WTC11 (cell line): Measurements from ENCODE around the gene MBD2. TPM values are rescaled to one million over a fixed set of nuclear protein-coding genes. Genes with fewer than 3 reads are reported as not detected.

Experiments
- ATAC-seq: fragments of 200-7000 bp; cut with Tn5 transposase; 2 replicates; pipeline ENCODE4 v1.10.0; 2021; ENCODE audit warnings: mild to moderate bottlenecking, moderate library complexity
- CTCF ChIA-PET: fragments of 300-600 bp; sonication (Branson Sonifier 250); formaldehyde crosslinking; loops from one replicate; lab custom pipeline; 2021; ENCODE audit warnings: antibody characterized with exemption; lab: Charles Lee
- POLR2A ChIA-PET: fragments of 350-600 bp; sonication (Branson Sonifier 250); formaldehyde crosslinking; loops from one replicate; lab custom pipeline; 2021; ENCODE audit warnings: antibody characterized with exemption; lab: Charles Lee
- DNase-seq: peaks from one replicate; pipeline ENCODE4 v3.0.0; 2021; ENCODE audit warnings: low spot score
- H3K27ac Mint-ChIP-seq: 2 replicates; pipeline ENCODE4 v1.8.0; 2021; ENCODE audit warnings: mixed read lengths
- H3K27me3 Mint-ChIP-seq: 2 replicates; pipeline ENCODE4 v1.8.0; 2021; ENCODE audit warnings: low read depth, mild to moderate bottlenecking, moderate library complexity, mixed read lengths
- H3K36me3 Mint-ChIP-seq: 2 replicates; pipeline ENCODE4 v1.8.0; 2021; ENCODE audit warnings: mixed read lengths
- H3K4me1 Mint-ChIP-seq: 2 replicates; pipeline ENCODE4 v1.8.0; 2022; ENCODE audit warnings: mixed read lengths
- H3K4me3 Mint-ChIP-seq: 2 replicates; pipeline ENCODE4 v1.8.0; 2021; ENCODE audit warnings: mild to moderate bottlenecking, moderate library complexity, mixed read lengths
- H3K9me3 Mint-ChIP-seq: 2 replicates; pipeline ENCODE4 v1.8.0; 2021; ENCODE audit warnings: mixed read lengths
- AFF4 ChIP-seq: sonication (generic); formaldehyde crosslinking; IDR thresholded peaks from 2 replicates; pipeline ENCODE4 v1.8.1; 2023; ENCODE audit warnings: mild to moderate bottlenecking, missing genetic modification reagents, borderline replicate concordance
- ARID4B ChIP-seq: sonication (generic); formaldehyde crosslinking; IDR thresholded peaks from 2 replicates; pipeline ENCODE4 v1.8.0; 2023; ENCODE audit warnings: missing genetic modification reagents, mild to moderate bottlenecking, borderline replicate concordance
- ATF2 ChIP-seq: sonication (generic); formaldehyde crosslinking; IDR thresholded peaks from 2 replicates; pipeline ENCODE4 v1.8.1; 2022; ENCODE audit warnings: low read depth, missing genetic modification reagents, borderline replicate concordance
- ATF3 ChIP-seq: sonication (generic); formaldehyde crosslinking; conservative IDR thresholded peaks from 2 replicates; pipeline ENCODE4 v1.8.1; 2022; ENCODE audit warnings: mild to moderate bottlenecking, missing genetic modification reagents
- CBFB ChIP-seq: sonication (generic); formaldehyde crosslinking; IDR thresholded peaks from 2 replicates; pipeline ENCODE4 v1.8.1; 2022; ENCODE audit warnings: mild to moderate bottlenecking, low read depth, missing genetic modification reagents
- CDX4 ChIP-seq: fragments of 250-450 bp; sonication (Bioruptor Pico); IDR thresholded peaks from 2 replicates; pipeline ENCODE4 v1.9.0; 2021; ENCODE audit warnings: moderate library complexity, mild to moderate bottlenecking, inconsistent platforms, borderline replicate concordance
- CREB1 ChIP-seq: sonication (generic); formaldehyde crosslinking; IDR thresholded peaks from 2 replicates; pipeline ENCODE4 v1.8.0; 2023; ENCODE audit warnings: mild to moderate bottlenecking, missing genetic modification reagents
- ERG ChIP-seq: fragments of 250-450 bp; sonication (Bioruptor Pico); IDR thresholded peaks from 2 replicates; pipeline ENCODE4 v1.8.0; 2021; ENCODE audit warnings: mild to moderate bottlenecking
- JUN ChIP-seq: sonication (generic); formaldehyde crosslinking; IDR thresholded peaks from 2 replicates; pipeline ENCODE4 v1.8.0; 2023; ENCODE audit warnings: mild to moderate bottlenecking, missing genetic modification reagents
- OVOL2 ChIP-seq: fragments of 250-450 bp; sonication (Bioruptor Pico); IDR thresholded peaks from 2 replicates; pipeline ENCODE4 v1.9.0; 2021; ENCODE audit warnings: mild to moderate bottlenecking, borderline replicate concordance
- PRRX2 ChIP-seq: fragments of 250-450 bp; sonication (Bioruptor Pico); IDR thresholded peaks from 2 replicates; pipeline ENCODE4 v1.8.0; 2021; ENCODE audit warnings: mild to moderate bottlenecking
- ZMAT4 ChIP-seq: fragments of 250-450 bp; sonication (Bioruptor Pico); IDR thresholded peaks from 2 replicates; pipeline ENCODE4 v1.9.0; 2021; ENCODE audit warnings: mild to moderate bottlenecking
- ZNF416 ChIP-seq: fragments of 250-450 bp; sonication (Bioruptor Pico); IDR thresholded peaks from 2 replicates; pipeline ENCODE4 v1.9.0; 2021; ENCODE audit warnings: mild to moderate bottlenecking, inconsistent platforms
- total RNA-seq: library from RNA; stranded (reverse); gene quantifications from 3 replicates; pipeline ENCODE4 v1.2.3, GENCODE V29; 2021

The MBD2 gene
- total RNA-seq, 1 experiment from 2014 or later, result 42.7 TPM

GRCh38 chr18:54149078-54149697 lies 75.3 kb downstream of the MBD2 start:
- DNase-seq, result no peak

GRCh38 chr18:54148678-54149077 lies 75.8 kb downstream of the MBD2 start:
- Mint-ChIP-seq H3K4me1 (peaks cover 20% of the 10 kb centered on the region), H3K9me3 (peaks cover 12% of the 10 kb centered on the region), H3K27ac (no peak overlapping the region), H3K4me3 (no peak overlapping the region), H3K27me3 (no peaks in the 10 kb centered on the region), H3K36me3 (peaks cover under 1% of the 10 kb centered on the region; the same call in 1 of the 2 replicates)
- DNase-seq, result no peak
- ATAC-seq, result no peak
- no peak for TF ChIP-seq AFF4
- ChIA-PET CTCF (interaction anchor here (0.8 kb wide), 1 partner anchor 21 kb away, joined by 3 read pairs; no protein-coding TSS in a partner anchor), POLR2A (no interaction called here)

More at GRCh38 chr18:54149078-54149697, 75.3 kb downstream of the MBD2 start:
- Mint-ChIP-seq H3K4me3 (no peak overlapping the region), H3K9me3 (peaks cover 8% of the 10 kb centered on the region; the same call in 1 of the 2 replicates), H3K27ac (peak overlapping the region; percentile 67; the same call in 1 of the 2 replicates), H3K4me1 (peaks cover 20% of the 10 kb centered on the region), H3K36me3 (no peaks in the 10 kb centered on the region), H3K27me3 (no peaks in the 10 kb centered on the region)
- ATAC-seq, result no peak
- ChIA-PET POLR2A (no interaction called here), CTCF (interaction anchor here (0.8 kb wide), 1 partner anchor 22 kb away, joined by 3 read pairs; no protein-coding TSS in a partner anchor)
- TF ChIP-seq JUN (CRISPR knock-in tag), result no peak

GRCh38 chr18:54148151-54148550 lies 76.3 kb downstream of the MBD2 start:
- CTCF ChIA-PET, result no interaction called here
- Mint-ChIP-seq H3K27ac (no peak overlapping the region), H3K4me3 (no peak overlapping the region), H3K36me3 (peaks cover 6% of the 10 kb centered on the region; the same call in 1 of the 2 replicates), H3K27me3 (no peaks in the 10 kb centered on the region), H3K4me1 (peaks cover 20% of the 10 kb centered on the region), H3K9me3 (peaks cover 17% of the 10 kb centered on the region)
- ATAC-seq, result no peak
- POLR2A ChIA-PET, result no interaction called here
- DNase-seq, result no peak
- TF ChIP-seq OVOL2 (CRISPR knock-in tag), result no peak
- TF ChIP-seq CBFB (CRISPR knock-in tag), result no peak
- TF ChIP-seq ZNF416 (CRISPR knock-in tag), result no peak
- no peak for TF ChIP-seq ARID4B (CRISPR knock-in tag)
- no peak for TF ChIP-seq AFF4
- TF ChIP-seq PRRX2 (CRISPR knock-in tag), result no peak
- no peak for TF ChIP-seq ATF2
- no peak for TF ChIP-seq ERG (CRISPR knock-in tag)
- no peak for TF ChIP-seq ZMAT4
- TF ChIP-seq CREB1 (CRISPR knock-in tag), result no peak
- no peak for TF ChIP-seq ATF3 (CRISPR knock-in tag)
- no peak for TF ChIP-seq CDX4 (CRISPR knock-in tag)
